Esophagus squamous epithelium (tissue), 5 donors: ENCODE data around the gene GRHL1. TPM values are rescaled to one million over a fixed set of nuclear protein-coding genes. Genes with fewer than 3 reads are reported as not detected.

Source experiments
- DNase-seq: peaks from one replicate; lab custom pipeline; 2025; lab: John Stamatoyannopoulos, UW
- H3K27ac ChIP-seq, 4 donors: fragments of 200-600 bp; sonication (generic); one replicate each; pipeline ENCODE4 v1.5.1; 2016 to 2019; ENCODE audit warnings: mild to moderate bottlenecking in 1 of 4
- H3K27me3 ChIP-seq, 4 donors: fragments of 200-600 bp; sonication (generic); 1 replicate in 3 of 4; 2 replicates in 1 of 4; pipeline versions ENCODE4 v1.5.1 to v1.6.0; 2017 to 2021; ENCODE audit warnings: antibody characterized with exemption in 1 of 4
- H3K36me3 ChIP-seq, 3 donors: fragments of 200-600 bp; sonication (generic); one replicate each; pipeline ENCODE4 v1.5.1; 2016 to 2019
- H3K4me1 ChIP-seq, 3 donors: fragments of 200-600 bp; sonication (generic); one replicate each; pipeline ENCODE4 v1.5.1; 2017 to 2019
- H3K4me3 ChIP-seq, 4 donors: fragments of 200-600 bp; sonication (generic); 1 replicate in 3 of 4; 2 replicates in 1 of 4; pipeline ENCODE4 v1.5.1; 2016 to 2019; ENCODE audit warnings: mild to moderate bottlenecking in 2 of 4, moderate library complexity in 1 of 4
- H3K9me3 ChIP-seq, 3 donors: fragments of 200-600 bp; sonication (generic); one replicate each; pipeline ENCODE4 v1.5.1; 2016 to 2019
- CTCF ChIP-seq, 6 experiments: fragments of 450-650 bp in 4 of 6; fragments of 200-600 bp in 2 of 6; sonication (generic) in 2 of 6; IDR thresholded peaks; one replicate each; pipeline ENCODE4 v1.5.1; 2016 to 2019; ENCODE audit warnings: antibody characterized with exemption in 6 of 6, mild to moderate bottlenecking in 4 of 6, moderate library complexity in 4 of 6
- POLR2A ChIP-seq, 4 donors: fragments of 450-650 bp; IDR thresholded peaks; one replicate each; pipeline ENCODE4 v1.6.1; 2017; ENCODE audit warnings: antibody characterized with exemption in 4 of 4, mild to moderate bottlenecking in 4 of 4, moderate library complexity in 3 of 4
- WGBS, 2 donors: methylation state at CpG; one replicate each; pipeline ENCODE4 v1.1.5; 2018; 5-methylcytosine and 5-hydroxymethylcytosine counted together
- intact Hi-C: fragments of 100-400 bp; cut with DNase I; formaldehyde crosslinking; loops from one replicate; pipeline ENCODE4 v1.15.0; 2022
- total RNA-seq, 4 donors: library from RNA; depleted of rRNA; stranded (reverse); fragments of >200 nt; gene quantifications; one replicate each; pipeline ENCODE4 v1.1.0, GENCODE V29; 2016
- donor health status: DM: yes; HTN: yes; CAD: no.

The GRHL1 gene
- total RNA-seq, 4 donors from 2014 or later: 76.3 to 192 (median 115) TPM

- intact Hi-C loops: no loop called here
- no peak for DNase-seq
Observed at GRCh38 chr2:9975805-9976447, 24.4 kb downstream of the GRHL1 start.

GRCh38 chr2:9979977-9980376 lies 28.5 kb downstream of the GRHL1 start:
- peaks cover 0 to 78% (median 3%) of the 10 kb centered on the region in 3 donors for H3K36me3 ChIP-seq

More at GRCh38 chr2:9975805-9976447, 24.4 kb downstream of the GRHL1 start:
- H3K27me3 ChIP-seq: no peaks in the 10 kb centered on the region
- H3K4me3 ChIP-seq: no peak overlapping the region
- H3K36me3 ChIP-seq: peaks cover 0 to 61% (median 0%) of the 10 kb centered on the region in 3 donors
- WGBS, 2 donors: 21 to 37% methylated on average over 8 to 9 of the region's 9 CpGs
- TF ChIP-seq CTCF (IDR thresholded peaks at IDR 0.05): no peak
- no peak for TF ChIP-seq POLR2A (IDR thresholded peaks at IDR 0.05)
- peak overlapping the region in 3 of 4 donors; percentile 55 to 73 (median 70) for H3K27ac ChIP-seq
- no peaks in the 10 kb centered on the region for H3K9me3 ChIP-seq
- peaks cover 19 to 58% (median 29%) of the 10 kb centered on the region in 3 donors for H3K4me1 ChIP-seq

DNA sequence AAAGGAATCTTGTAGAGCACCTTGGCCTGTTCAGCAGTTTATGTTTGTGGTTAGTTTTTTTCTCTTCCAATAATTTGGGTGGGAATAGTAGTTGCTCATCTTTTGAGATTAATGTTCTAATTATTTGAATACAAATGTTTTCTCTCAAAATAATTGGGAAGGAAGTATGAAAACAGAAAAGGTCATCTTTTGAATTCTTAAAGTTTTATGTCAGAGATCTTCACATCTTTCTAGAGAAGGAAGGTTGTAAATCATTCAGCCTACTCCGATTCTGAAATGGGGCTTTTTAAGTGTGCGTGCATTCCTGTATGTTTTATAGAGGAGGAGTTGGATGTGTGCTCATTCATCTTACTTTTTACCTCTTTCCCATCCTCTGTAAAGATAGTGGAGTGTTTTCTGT lies 29.0 kb downstream of the GRHL1 start:
- Histone ChIP-seq H3K27ac (no peak overlapping the region), H3K36me3 (peaks cover 0 to 78% (median 3%) of the 10 kb centered on the region in 3 donors), H3K27me3 (no peaks in the 10 kb centered on the region), H3K4me3 (no peak overlapping the region), H3K4me1 (peaks cover 11 to 48% (median 26%) of the 10 kb centered on the region in 3 donors), H3K9me3 (no peaks in the 10 kb centered on the region)
- no peak for DNase-seq
- TF ChIP-seq CTCF (IDR thresholded peaks at IDR 0.05): no peak
- TF ChIP-seq POLR2A (IDR thresholded peaks at IDR 0.05): no peak
- intact Hi-C loops: no loop called here
- WGBS, 2 donors: 69 to 94% methylated on average over 2 of the region's 2 CpGs

More at GRCh38 chr2:9979977-9980376, 28.5 kb downstream of the GRHL1 start:
- WGBS, 2 donors: 76 to 88% methylated on average over 6 of the region's 6 CpGs
- TF ChIP-seq CTCF (IDR thresholded peaks at IDR 0.05) (no peak), POLR2A (IDR thresholded peaks at IDR 0.05) (no peak)
- no peaks in the 10 kb centered on the region for H3K27me3 ChIP-seq
- H3K4me3 ChIP-seq: no peak overlapping the region
- H3K9me3 ChIP-seq: no peaks in the 10 kb centered on the region
- H3K27ac ChIP-seq: no peak overlapping the region
- DNase-seq: no peak
- intact Hi-C loops: no loop called here
- H3K4me1 ChIP-seq: peaks cover 11 to 48% (median 30%) of the 10 kb centered on the region in 3 donors

DNA sequence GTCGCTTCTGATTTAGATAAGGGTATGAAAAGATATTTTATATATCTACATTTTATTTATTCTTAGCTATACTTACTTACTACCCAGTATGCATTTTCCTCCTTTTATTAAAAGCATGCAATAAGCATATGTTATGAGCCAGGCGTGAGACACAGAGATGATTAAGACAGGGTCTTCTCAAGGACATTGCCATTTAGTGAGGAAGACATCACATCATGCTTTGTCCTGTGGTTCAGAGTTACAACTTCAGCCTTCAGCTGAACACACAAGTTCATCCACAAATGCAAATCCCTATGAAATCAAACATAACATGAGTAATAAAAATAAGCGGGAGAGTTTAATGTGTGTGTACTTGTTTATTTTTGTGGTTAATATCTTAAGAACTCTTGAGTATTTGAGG lies 30.2 kb downstream of the GRHL1 start:
- Histone ChIP-seq H3K9me3 (no peaks in the 10 kb centered on the region), H3K4me1 (peaks cover 3 to 38% (median 15%) of the 10 kb centered on the region in 3 donors), H3K36me3 (peaks cover 0 to 85% (median 3%) of the 10 kb centered on the region in 3 donors), H3K4me3 (no peak overlapping the region), H3K27ac (no peak overlapping the region), H3K27me3 (no peaks in the 10 kb centered on the region)
- no peak for DNase-seq
- WGBS, 2 donors: 82 to 88% methylated on average over 3 of the region's 3 CpGs
- intact Hi-C loops: no loop called here
- TF ChIP-seq POLR2A (IDR thresholded peaks at IDR 0.05): no peak
- TF ChIP-seq CTCF (IDR thresholded peaks at IDR 0.05): no peak

DNA sequence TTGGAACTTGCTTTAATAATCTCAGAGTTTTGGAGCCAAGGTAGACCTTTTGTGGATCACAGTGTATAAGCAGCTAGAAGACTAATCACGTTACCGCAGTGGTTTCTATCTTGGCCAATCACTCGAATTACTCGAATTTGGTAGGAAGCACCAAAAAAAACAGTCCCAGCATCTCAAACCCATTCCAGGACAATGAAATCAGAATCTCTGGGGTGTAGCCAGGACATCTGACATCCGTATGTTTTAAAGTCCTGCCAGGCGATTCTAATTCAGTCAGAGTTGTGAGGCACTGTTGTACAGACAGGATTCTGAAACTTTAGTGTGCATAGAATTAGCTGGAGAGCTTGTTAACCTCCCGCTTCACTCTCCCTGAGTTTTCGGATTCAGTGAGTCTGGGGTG lies 30.8 kb downstream of the GRHL1 start:
- Histone ChIP-seq H3K27me3 (no peaks in the 10 kb centered on the region), H3K4me1 (peaks cover 3 to 36% (median 15%) of the 10 kb centered on the region in 3 donors), H3K36me3 (peaks cover 0 to 85% (median 3%) of the 10 kb centered on the region in 3 donors), H3K27ac (peak overlapping the region in 2 of 4 donors; percentile 36 to 53), H3K9me3 (no peaks in the 10 kb centered on the region), H3K4me3 (no peak overlapping the region)
- no peak for TF ChIP-seq CTCF (IDR thresholded peaks at IDR 0.05)
- no peak for TF ChIP-seq POLR2A (IDR thresholded peaks at IDR 0.05)
- no peak for DNase-seq
- intact Hi-C loops: no loop called here
- 65 to 83% methylated on average over 8 of the region's 8 CpGs for WGBS, 2 donors
